GM10248 (cell line): ENCODE results near the gene CMC2.

Experiments
- CTCF ChIA-PET: fragments of 300-600 bp; sonication (Branson Sonifier 250); formaldehyde crosslinking; extraction: SDS; loops from one replicate; lab custom pipeline; 2021; ENCODE audit warnings: antibody characterized with exemption; lab: Yijun Ruan, JAX
- POLR2A ChIA-PET: fragments of 350-650 bp; sonication (Branson Sonifier 250); formaldehyde crosslinking; extraction: SDS; loops from one replicate; lab custom pipeline; 2020; ENCODE audit warnings: antibody characterized with exemption; lab: Yijun Ruan, JAX
- DNase-seq: peaks from one replicate; pipeline ENCODE4 v3.0.0; 2012; ENCODE audit errors: extremely low spot score
- TF ChIP-seq, protein P1 (sequence below): IDR thresholded peaks from 2 replicates; pipeline ENCODE4 v1.5.1; 2012; ENCODE audit warnings: mild to moderate bottlenecking, low read depth; ENCODE audit errors: extremely low read depth, missing control alignments, control extremely low read depth

CMC2 gene

DNA sequence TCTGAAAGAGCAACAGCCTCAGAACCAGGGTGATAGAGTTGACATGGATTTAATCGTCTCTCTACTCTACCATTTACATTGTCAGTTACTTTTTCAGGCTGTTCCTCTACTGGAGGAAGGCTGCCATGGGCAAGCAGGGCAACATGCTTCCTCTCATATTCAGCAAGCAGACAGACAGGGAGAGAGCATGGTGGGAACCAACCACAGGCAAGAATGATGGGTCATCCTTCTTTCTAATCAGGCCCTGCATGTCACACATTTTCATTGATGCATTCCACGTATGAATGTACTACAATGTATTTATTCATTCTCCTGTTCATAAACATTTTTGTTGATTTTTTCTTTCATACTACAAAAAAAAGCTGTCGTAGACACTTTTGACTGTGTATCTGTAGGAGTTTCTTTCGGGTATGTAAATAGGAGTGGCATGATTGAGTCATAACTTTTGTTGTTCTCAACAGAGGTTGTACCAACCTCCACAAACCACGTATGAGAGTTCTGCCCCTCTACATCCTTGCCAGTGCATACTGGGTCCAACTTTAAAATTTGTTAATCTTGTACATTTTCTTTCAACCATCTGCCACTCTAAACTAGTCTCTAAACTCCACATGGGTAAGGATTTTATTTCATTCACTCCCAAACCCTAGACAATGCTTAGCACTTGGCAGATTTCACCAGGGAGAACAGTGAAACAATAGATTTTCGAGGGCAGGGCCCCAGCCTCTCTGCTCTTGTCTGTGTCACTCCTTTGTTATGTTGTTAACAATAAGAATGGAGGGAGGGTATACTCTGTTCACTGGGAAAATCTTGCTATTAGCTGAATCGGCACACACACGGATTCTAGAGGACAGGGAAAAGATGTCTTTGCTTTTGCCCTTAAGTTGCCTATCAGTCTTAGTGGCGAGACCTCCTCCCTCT lies 58.7 kb downstream of the CMC2 start:
- TF ChIP-seq, protein P1, sequence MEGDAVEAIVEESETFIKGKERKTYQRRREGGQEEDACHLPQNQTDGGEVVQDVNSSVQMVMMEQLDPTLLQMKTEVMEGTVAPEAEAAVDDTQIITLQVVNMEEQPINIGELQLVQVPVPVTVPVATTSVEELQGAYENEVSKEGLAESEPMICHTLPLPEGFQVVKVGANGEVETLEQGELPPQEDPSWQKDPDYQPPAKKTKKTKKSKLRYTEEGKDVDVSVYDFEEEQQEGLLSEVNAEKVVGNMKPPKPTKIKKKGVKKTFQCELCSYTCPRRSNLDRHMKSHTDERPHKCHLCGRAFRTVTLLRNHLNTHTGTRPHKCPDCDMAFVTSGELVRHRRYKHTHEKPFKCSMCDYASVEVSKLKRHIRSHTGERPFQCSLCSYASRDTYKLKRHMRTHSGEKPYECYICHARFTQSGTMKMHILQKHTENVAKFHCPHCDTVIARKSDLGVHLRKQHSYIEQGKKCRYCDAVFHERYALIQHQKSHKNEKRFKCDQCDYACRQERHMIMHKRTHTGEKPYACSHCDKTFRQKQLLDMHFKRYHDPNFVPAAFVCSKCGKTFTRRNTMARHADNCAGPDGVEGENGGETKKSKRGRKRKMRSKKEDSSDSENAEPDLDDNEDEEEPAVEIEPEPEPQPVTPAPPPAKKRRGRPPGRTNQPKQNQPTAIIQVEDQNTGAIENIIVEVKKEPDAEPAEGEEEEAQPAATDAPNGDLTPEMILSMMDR: no peak
- CTCF ChIA-PET: interaction anchor here (1.0 to 2.7 kb wide), 8 partner anchors 9 to 421 kb away, joined by 3 to 16 read pairs (median 11); no protein-coding TSS in a partner anchor
- no peak for DNase-seq
- POLR2A ChIA-PET: no interaction called here

DNA sequence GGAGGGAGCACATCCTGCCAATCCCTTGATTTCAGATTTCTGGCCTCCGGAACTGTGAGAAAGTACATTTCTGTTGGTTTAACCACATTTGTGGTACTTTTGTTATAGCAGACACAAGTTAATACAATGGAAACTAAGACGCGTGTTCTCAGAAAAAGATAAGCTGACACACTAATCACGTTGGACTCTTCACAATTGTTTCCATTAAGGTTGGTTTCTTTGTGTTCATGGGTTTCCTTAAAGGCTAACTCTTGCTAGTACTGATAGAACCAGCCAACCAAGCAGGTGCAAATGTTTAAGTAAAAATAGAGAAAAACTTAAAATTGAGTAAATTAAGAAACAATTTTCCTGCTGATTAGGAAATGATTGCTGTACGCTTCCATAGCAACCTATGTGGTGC lies 59.4 kb downstream of the CMC2 start:
- DNase-seq: no peak
- ChIA-PET CTCF (interaction anchor here (2.7 kb wide), 1 partner anchor 23 kb away, joined by 16 read pairs; no protein-coding TSS in a partner anchor), POLR2A (no interaction called here)
- TF ChIP-seq, protein P1: no peak

DNA sequence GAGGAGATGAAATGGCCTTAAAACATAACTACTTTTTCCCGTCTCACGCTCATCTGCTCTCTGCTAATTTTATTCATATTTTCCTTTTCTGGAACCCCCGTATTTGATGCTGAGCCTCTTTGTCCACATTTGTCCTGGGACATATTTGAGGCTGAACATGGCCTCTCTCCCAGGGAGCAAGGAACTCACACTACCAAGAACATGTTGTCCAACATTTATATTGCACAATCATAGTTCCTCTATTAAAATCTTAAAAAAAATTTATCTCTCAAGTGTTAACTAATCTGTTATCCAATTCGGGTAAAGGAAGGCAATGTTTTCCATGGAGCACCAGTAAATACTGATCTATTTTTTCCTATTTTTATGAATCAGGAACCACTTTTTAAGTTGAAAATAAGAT lies 60.2 kb downstream of the CMC2 start:
- ChIA-PET CTCF (interaction anchor here (1.8 kb wide), 1 partner anchor 419 kb away, joined by 5 read pairs; no protein-coding TSS in a partner anchor), POLR2A (no interaction called here)
- TF ChIP-seq, protein P1: no peak
- DNase-seq: no peak

DNA sequence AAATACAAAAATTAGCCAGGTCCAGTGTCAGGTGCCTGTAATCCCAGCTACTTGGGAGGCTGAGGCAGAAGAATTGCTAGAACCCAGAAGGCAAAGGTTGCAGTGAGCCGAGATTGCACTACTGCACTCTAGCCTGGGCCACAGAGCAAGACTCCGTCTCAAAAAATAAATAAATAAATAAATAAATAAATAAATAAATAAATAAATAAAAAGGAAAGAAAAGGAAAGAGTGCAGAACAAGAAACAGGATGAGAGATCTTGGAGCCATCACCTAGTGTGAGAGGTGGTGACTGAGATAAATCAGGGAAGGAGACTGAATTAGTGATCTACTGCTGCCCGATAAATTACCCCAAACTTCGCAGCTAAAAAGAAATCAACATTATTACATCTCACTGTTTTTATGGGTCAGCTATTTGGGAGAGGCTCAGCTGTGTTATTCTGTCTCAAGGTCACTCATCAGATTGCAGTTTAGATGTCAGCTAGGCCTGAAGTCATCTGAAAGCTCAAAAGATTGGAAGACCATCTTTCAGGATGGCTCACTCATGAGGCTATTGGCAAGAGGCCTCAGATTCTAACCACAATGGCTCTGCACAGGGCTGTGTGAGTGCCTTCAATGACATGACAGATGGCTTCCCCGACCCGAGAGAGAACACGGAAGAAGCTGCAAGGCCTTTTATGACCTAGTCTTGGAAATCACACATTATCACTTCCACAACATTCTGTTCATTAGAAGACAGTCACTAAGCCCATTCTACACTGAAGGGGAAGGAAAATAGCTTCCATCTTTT lies 66.4 kb downstream of the CMC2 start:
- TF ChIP-seq, protein P1: no peak
- POLR2A ChIA-PET: no interaction called here
- CTCF ChIA-PET: interaction anchor here (2.9 to 3.1 kb wide), 2 partner anchors 9 to 16 kb away, joined by 13 to 14 read pairs; no protein-coding TSS in a partner anchor
- DNase-seq: no peak

DNA sequence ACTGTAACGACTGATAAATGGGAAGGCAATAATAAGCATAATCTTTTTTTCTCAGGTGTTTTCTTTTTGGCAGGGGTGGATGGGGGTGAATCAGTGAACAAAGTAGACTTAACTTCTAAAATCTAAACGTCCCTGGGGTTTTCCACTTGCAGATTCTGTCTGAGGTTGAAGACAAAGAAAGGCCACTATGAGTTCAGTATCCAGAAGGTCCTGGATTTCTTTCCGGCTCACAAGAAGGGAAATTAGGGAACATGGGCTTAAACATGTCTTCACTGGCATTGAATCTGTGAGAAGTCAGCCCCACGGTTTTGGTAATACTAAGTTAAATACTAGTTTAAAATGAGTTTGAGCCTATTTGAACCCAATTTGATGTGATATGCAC lies 67.8 kb downstream of the CMC2 start:
- ChIA-PET POLR2A (no interaction called here), CTCF (interaction anchor here (2.9 to 3.1 kb wide), 2 partner anchors 11 to 15 kb away, joined by 13 to 14 read pairs; no protein-coding TSS in a partner anchor)
- DNase-seq: no peak
- TF ChIP-seq, protein P1: no peak
